ENCODE data around the gene GLE1. TPM values are rescaled to one million over a fixed set of nuclear protein-coding genes. Genes with fewer than 3 reads are reported as not detected.
A peak's percentile ranks its signal among the peaks of the same experiment; 100 is the strongest.

GLE1 gene
- total RNA-seq, 1 experiment from 2014 or later: 19.0 TPM

DNA sequence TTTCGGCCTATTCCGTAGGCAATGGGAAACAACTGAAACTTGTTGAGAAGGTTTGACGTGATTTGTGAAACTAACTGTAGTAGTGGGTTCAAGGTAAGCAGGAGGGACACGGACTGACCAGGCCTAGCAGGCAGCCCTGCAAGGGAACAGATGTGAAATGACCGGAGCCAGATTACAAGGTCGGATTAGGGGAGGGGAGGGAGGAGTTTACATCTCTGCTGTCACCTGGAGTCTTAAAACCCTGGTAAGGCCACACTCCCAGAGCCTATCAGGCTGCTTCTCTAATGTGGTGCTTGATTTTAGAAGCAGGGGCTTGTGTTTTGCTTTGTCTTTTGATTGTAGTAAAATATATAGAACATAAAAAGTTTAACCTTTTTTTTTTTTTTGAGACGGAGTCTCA, 44.4 kb downstream of the GLE1 start:
- Histone ChIP-seq H3K18ac (ENCODE audit: insufficient read length, low read depth, low read length) (no peak overlapping the region), H3K27ac (ENCODE audit: insufficient read length, low read depth, low read length) (no peak overlapping the region), H3K56ac (ENCODE audit: insufficient read length, low read depth, low read length) (no peak overlapping the region), H3K27me3 (ENCODE audit: insufficient read depth, low read length) (no peaks in the 10 kb centered on the region), H3K4ac (ENCODE audit: low read depth, low read length) (no peak overlapping the region), H2AK5ac (ENCODE audit: insufficient read length, low read length) (no peak overlapping the region), H3K4me2 (ENCODE audit: insufficient read depth, insufficient read length, low read length) (no peak overlapping the region), H2BK120ac (ENCODE audit: low read depth, low read length, poor library complexity, severe bottlenecking) (no peak overlapping the region), H2BK12ac (ENCODE audit: insufficient read length, low read depth, low read length) (no peak overlapping the region), H4K5ac (ENCODE audit: insufficient read length, low read depth, low read length) (no peak overlapping the region), H3K23me2 (ENCODE audit: insufficient read length, low read depth, low read length, poor library complexity, severe bottlenecking) (peaks cover 3% of the 10 kb centered on the region), H2AFZ (ENCODE audit: low read length) (no peak overlapping the region), H3K23ac (ENCODE audit: insufficient read length, low read depth, low read length) (no peak overlapping the region), H3K14ac (ENCODE audit: insufficient read depth, low read length) (no peak overlapping the region), H3T11ph (ENCODE audit: low read length) (no peak overlapping the region), H2BK20ac (ENCODE audit: low read depth, low read length, poor library complexity, severe bottlenecking) (no peak overlapping the region), H2BK5ac (ENCODE audit: insufficient read length, low read length) (no peak overlapping the region), H2BK15ac (ENCODE audit: low read depth, low read length) (no peak overlapping the region), H4K20me1 (ENCODE audit: control insufficient read depth, insufficient read depth, insufficient read length) (no peaks in the 10 kb centered on the region), H3K9me3 (ENCODE audit: control insufficient read depth, low read depth, low read length) (no peaks in the 10 kb centered on the region), H3K9ac (ENCODE audit: extremely low read depth, insufficient read length, low read length) (no peak overlapping the region), H4K8ac (replicated peaks; ENCODE audit: insufficient read length, low read depth, low read length) (no peak overlapping the region), H4K91ac (ENCODE audit: insufficient read length, low read depth, low read length) (no peak overlapping the region), H3K79me1 (ENCODE audit: insufficient read depth, low read depth, low read length, poor library complexity, severe bottlenecking) (no peaks in the 10 kb centered on the region), H3K4me1 (ENCODE audit: insufficient read depth, low read length) (no peaks in the 10 kb centered on the region), H3K79me2 (ENCODE audit: insufficient read depth, low read length) (no peaks in the 10 kb centered on the region)
- no peaks in the 10 kb centered on the region for H3K36me3 Mint-ChIP-seq (ENCODE audit: insufficient read depth in 1 of 3, low read depth in 3 of 3)
- no peak for DNase-seq
- no peak overlapping the region for H3K27ac Mint-ChIP-seq
- peaks cover 11 to 20% of the 10 kb centered on the region in 2 experiments for H3K4me1 Mint-ChIP-seq
- H3K27me3 Mint-ChIP-seq (ENCODE audit: low read depth): peaks cover 3% of the 10 kb centered on the region; the same call in 1 of the 2 replicates
- peak overlapping the region in 1 of 2 experiments; percentile 59; a peak in 1 of 5 replicates for H3K4me3 Mint-ChIP-seq
- no peaks in the 10 kb centered on the region; a peak in 1 of 5 replicates for H3K9me3 Mint-ChIP-seq
- WGBS (ENCODE audit: extremely low coverage, insufficient read length, low lambda C conversion rate): no CpG with 5 or more reads among the region's 7 CpGs
- TF ChIP-seq, protein P1, sequence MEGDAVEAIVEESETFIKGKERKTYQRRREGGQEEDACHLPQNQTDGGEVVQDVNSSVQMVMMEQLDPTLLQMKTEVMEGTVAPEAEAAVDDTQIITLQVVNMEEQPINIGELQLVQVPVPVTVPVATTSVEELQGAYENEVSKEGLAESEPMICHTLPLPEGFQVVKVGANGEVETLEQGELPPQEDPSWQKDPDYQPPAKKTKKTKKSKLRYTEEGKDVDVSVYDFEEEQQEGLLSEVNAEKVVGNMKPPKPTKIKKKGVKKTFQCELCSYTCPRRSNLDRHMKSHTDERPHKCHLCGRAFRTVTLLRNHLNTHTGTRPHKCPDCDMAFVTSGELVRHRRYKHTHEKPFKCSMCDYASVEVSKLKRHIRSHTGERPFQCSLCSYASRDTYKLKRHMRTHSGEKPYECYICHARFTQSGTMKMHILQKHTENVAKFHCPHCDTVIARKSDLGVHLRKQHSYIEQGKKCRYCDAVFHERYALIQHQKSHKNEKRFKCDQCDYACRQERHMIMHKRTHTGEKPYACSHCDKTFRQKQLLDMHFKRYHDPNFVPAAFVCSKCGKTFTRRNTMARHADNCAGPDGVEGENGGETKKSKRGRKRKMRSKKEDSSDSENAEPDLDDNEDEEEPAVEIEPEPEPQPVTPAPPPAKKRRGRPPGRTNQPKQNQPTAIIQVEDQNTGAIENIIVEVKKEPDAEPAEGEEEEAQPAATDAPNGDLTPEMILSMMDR (conservative IDR thresholded peaks at IDR 0.05): no peak

Data from H9 (cell line).